HL-60 (cell line): ENCODE results near the gene VGLL2.

Source experiments
- DNase-seq, 2 experiments: peaks; one replicate each; pipeline ENCODE4 v3.0.0-alpha.2; 2010 to 2020; ENCODE audit warnings: low read depth in 1 of 2, low spot score in 1 of 2
- H3K27ac ChIP-seq: fragments of 250-450 bp; sonication (Bioruptor Pico); replicated peaks from 2 replicates; pipeline ENCODE4 v1.5.1; 2020; ENCODE audit warnings: mild to moderate bottlenecking, moderate library complexity
- H3K27me3 ChIP-seq: fragments of 250-450 bp; sonication (Bioruptor Pico); 2 replicates; pipeline ENCODE4 v1.5.1; 2021; ENCODE audit warnings: mild to moderate bottlenecking, moderate library complexity; ENCODE audit not compliant: insufficient read depth, poor library complexity, severe bottlenecking
- H3K4me3 ChIP-seq: replicated peaks from 2 replicates; pipeline ENCODE4 v1.5.1; 2011; ENCODE audit warnings: mild to moderate bottlenecking, control low read depth, low read length; ENCODE audit not compliant: insufficient read depth
- CTCF ChIP-seq: IDR thresholded peaks from one replicate; pipeline ENCODE4 v1.5.1; 2011; ENCODE audit warnings: low read length, control low read depth, inconsistent platforms; ENCODE audit not compliant: insufficient read depth
- GABPA ChIP-seq: IDR thresholded peaks from 2 replicates; pipeline ENCODE4 v1.6.1; 2012; ENCODE audit warnings: low read depth
- POLR2AphosphoS5 ChIP-seq: IDR thresholded peaks from 2 replicates; pipeline ENCODE4 v1.6.1; 2012; ENCODE audit warnings: low read depth
- REST ChIP-seq: IDR thresholded peaks from 2 replicates; pipeline ENCODE4 v1.6.1; 2012; ENCODE audit warnings: low read depth; ENCODE audit not compliant: insufficient replicate concordance
- SPI1 ChIP-seq: IDR thresholded peaks from 2 replicates; pipeline ENCODE4 v1.6.1; 2012; ENCODE audit warnings: low read depth, mild to moderate bottlenecking, borderline replicate concordance

VGLL2 gene

GRCh38 chr6:117227245-117227962 is 38.0 kb upstream of the VGLL2 start:
- no peak overlapping the region for H3K4me3 ChIP-seq
- no peak for DNase-seq
- no peak overlapping the region for H3K27ac ChIP-seq
- no peak for TF ChIP-seq GABPA
- TF ChIP-seq POLR2AphosphoS5: no peak
- TF ChIP-seq REST: no peak
- no peaks in the 10 kb centered on the region for H3K27me3 ChIP-seq

- TF ChIP-seq SPI1: no peak
- no peak for TF ChIP-seq GABPA
- no peak for DNase-seq
- Histone ChIP-seq H3K27me3 (no peaks in the 10 kb centered on the region), H3K27ac (no peak overlapping the region), H3K4me3 (no peak overlapping the region)
Measured at GRCh38 chr6:117228202-117228601, 37.2 kb upstream of the VGLL2 start.

GRCh38 chr6:117229870-117230269 is 35.5 kb upstream of the VGLL2 start:
- no peak overlapping the region for H3K27ac ChIP-seq
- H3K27me3 ChIP-seq: no peaks in the 10 kb centered on the region
- H3K4me3 ChIP-seq: no peak overlapping the region
- TF ChIP-seq REST (no peak), POLR2AphosphoS5 (no peak), GABPA (no peak), CTCF (no peak), SPI1 (no peak)
- no peak for DNase-seq

GRCh38 chr6:117231466-117231865 is 33.9 kb upstream of the VGLL2 start:
- no peak for DNase-seq
- TF ChIP-seq REST (no peak), CTCF (no peak), SPI1 (no peak), POLR2AphosphoS5 (no peak), GABPA (no peak)
- no peak overlapping the region for H3K4me3 ChIP-seq
- no peak overlapping the region for H3K27ac ChIP-seq
- H3K27me3 ChIP-seq: no peaks in the 10 kb centered on the region
